ENCODE data around the gene MTMR2. TPM values are rescaled to one million over a fixed set of nuclear protein-coding genes. Genes with fewer than 3 reads are reported as not detected.
"Not testable (repeated sequence)": the region's sequence is repeated elsewhere in the genome, so short reads cannot be mapped to it uniquely, and the experiment has no call there.

The MTMR2 gene
- total and polyA plus RNA-seq, 2 donors (not counting 1 experiment from before 2014, with no cell fraction given) = 4.8 to 15.4 TPM

DNA sequence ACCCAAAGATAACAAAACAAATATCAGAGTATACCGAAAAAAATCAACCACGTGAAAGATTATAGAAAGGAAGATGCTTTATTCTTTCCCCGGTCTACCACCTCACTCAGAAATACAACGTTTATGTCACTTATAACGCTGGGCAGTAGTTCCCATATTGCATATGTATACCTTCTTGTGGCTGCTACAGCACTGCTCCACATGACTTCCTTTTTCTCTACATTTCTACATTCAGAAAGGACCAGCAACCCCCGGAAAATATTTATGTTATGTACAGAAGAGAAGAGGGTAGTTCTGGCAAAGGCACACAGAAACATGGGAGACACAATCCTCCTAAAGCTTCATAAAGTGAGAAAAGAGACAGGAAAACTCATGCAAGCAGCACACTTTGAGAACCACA, 56.8 kb downstream of the MTMR2 start:
- 31% methylated on average over 2 of the region's 6 CpGs for WGBS (ENCODE audit: insufficient coverage)
- DNase-seq (no peak), ATAC-seq (ENCODE audit: low read depth) (no peak)
- Mint-ChIP-seq H3K4me1 (no peaks in the 10 kb centered on the region), H3K9me3 (ENCODE audit: insufficient read depth) (no peaks in the 10 kb centered on the region), H3K4me3 (no peak overlapping the region), H3K27ac (no peak overlapping the region), H3K27me3 (no peaks in the 10 kb centered on the region)
- Histone ChIP-seq H3K4me2 (replicated peaks; ENCODE audit: low read depth, low read length, poor library complexity, severe bottlenecking) (no peak overlapping the region), H2AFZ (ENCODE audit: insufficient read depth, low read depth, low read length, poor library complexity, severe bottlenecking) (no peak overlapping the region), H3K4me1 (ENCODE audit: control insufficient read depth in 2 of 2, insufficient read depth in 2 of 2, low read length in 2 of 2) (no peaks in the 10 kb centered on the region), H3K36me3 (replicated peaks in 1 of 2; ENCODE audit: control extremely low read depth in 1 of 2, control insufficient read depth in 1 of 2, extremely low read depth in 1 of 2, insufficient read depth in 2 of 2, low read length in 1 of 2) (no peaks in the 10 kb centered on the region), H3K9ac (ENCODE audit: low read length) (no peak overlapping the region), H3K27me3 (replicated peaks in 1 of 4; ENCODE audit: control extremely low read depth in 1 of 4, control insufficient read depth in 3 of 4, insufficient read depth in 4 of 4, low read length in 3 of 4) (no peaks in the 10 kb centered on the region), H3K79me2 (ENCODE audit: control insufficient read depth, insufficient read depth, low read length) (no peaks in the 10 kb centered on the region), H4K20me1 (ENCODE audit: control insufficient read depth, insufficient read depth, low read length, poor library complexity, severe bottlenecking) (no peaks in the 10 kb centered on the region), H3K9me3 (ENCODE audit: control extremely low read depth in 1 of 3, control insufficient read depth in 2 of 3, insufficient read depth in 1 of 3, low read length in 2 of 3) (no peaks in the 10 kb centered on the region), H3K4me3 (ENCODE audit: control extremely low read depth in 1 of 5, extremely low read depth in 1 of 5, insufficient read depth in 1 of 5, low read depth in 2 of 5, low read length in 4 of 5) (no peak overlapping the region), H3K27ac (ENCODE audit: low read length in 2 of 2) (no peak overlapping the region)
- ChIA-PET POLR2A (no interaction called here), CTCF (no interaction called here)
- intact Hi-C loops (cut with micrococcal nuclease) = no loop called here
- no peak for TF ChIP-seq EZH2 (IDR thresholded peaks at IDR 0.05; ENCODE audit: borderline replicate concordance, insufficient read depth, low read depth, low read length, poor library complexity, severe bottlenecking)
- TF ChIP-seq, protein P1, sequence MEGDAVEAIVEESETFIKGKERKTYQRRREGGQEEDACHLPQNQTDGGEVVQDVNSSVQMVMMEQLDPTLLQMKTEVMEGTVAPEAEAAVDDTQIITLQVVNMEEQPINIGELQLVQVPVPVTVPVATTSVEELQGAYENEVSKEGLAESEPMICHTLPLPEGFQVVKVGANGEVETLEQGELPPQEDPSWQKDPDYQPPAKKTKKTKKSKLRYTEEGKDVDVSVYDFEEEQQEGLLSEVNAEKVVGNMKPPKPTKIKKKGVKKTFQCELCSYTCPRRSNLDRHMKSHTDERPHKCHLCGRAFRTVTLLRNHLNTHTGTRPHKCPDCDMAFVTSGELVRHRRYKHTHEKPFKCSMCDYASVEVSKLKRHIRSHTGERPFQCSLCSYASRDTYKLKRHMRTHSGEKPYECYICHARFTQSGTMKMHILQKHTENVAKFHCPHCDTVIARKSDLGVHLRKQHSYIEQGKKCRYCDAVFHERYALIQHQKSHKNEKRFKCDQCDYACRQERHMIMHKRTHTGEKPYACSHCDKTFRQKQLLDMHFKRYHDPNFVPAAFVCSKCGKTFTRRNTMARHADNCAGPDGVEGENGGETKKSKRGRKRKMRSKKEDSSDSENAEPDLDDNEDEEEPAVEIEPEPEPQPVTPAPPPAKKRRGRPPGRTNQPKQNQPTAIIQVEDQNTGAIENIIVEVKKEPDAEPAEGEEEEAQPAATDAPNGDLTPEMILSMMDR (IDR thresholded peaks at IDR 0.05) = no peak

DNA sequence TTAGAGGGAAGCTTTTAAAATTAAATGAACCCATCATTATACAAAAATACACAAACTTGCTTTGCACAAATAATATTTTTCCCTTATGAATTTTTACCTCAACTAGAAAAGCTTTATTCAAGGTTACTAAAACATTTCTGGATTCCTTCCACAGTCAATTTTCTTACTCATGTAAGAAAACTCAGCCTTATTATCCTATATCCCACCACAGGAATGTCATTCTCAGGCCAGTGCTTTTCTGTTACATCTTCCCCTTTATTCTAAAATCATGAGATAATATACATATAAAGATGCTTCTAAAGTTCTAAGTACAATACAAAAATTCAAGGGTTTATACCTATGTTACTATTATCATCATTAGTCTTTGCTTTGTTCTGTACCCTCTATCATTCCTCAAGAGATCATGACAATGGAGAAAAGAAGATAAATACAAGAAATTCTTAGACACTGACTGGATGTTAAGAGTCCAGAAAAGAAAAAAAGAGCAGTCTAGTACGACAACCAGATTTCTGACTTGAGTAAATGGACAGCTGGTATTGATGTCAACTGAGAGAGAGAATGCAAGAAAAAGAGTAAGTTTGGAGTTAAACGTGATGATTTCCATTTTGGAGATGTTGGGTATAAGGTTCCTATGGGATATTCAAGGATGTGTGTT, 60.3 kb downstream of the MTMR2 start:
- Histone ChIP-seq H3K9ac (ENCODE audit: low read length) (no peak overlapping the region), H4K20me1 (ENCODE audit: control insufficient read depth, insufficient read depth, low read length, poor library complexity, severe bottlenecking) (no peaks in the 10 kb centered on the region), H3K79me2 (ENCODE audit: control insufficient read depth, insufficient read depth, low read length) (no peaks in the 10 kb centered on the region), H3K4me2 (replicated peaks; ENCODE audit: low read depth, low read length, poor library complexity, severe bottlenecking) (no peak overlapping the region), H2AFZ (ENCODE audit: insufficient read depth, low read depth, low read length, poor library complexity, severe bottlenecking) (no peak overlapping the region), H3K9me3 (ENCODE audit: control extremely low read depth in 1 of 3, control insufficient read depth in 2 of 3, insufficient read depth in 1 of 3, low read length in 2 of 3) (no peaks in the 10 kb centered on the region), H3K27ac (ENCODE audit: low read length in 2 of 2) (no peak overlapping the region), H3K27me3 (replicated peaks in 1 of 4; ENCODE audit: control extremely low read depth in 1 of 4, control insufficient read depth in 3 of 4, insufficient read depth in 4 of 4, low read length in 3 of 4) (no peaks in the 10 kb centered on the region), H3K4me3 (ENCODE audit: control extremely low read depth in 1 of 5, extremely low read depth in 1 of 5, insufficient read depth in 1 of 5, low read depth in 2 of 5, low read length in 4 of 5) (no peak overlapping the region), H3K4me1 (ENCODE audit: control insufficient read depth in 2 of 2, insufficient read depth in 2 of 2, low read length in 2 of 2) (no peaks in the 10 kb centered on the region), H3K36me3 (replicated peaks in 1 of 2; ENCODE audit: control extremely low read depth in 1 of 2, control insufficient read depth in 1 of 2, extremely low read depth in 1 of 2, insufficient read depth in 2 of 2, low read length in 1 of 2) (peaks cover 0 to 6% of the 10 kb centered on the region in 2 experiments)
- H3K4me3 Mint-ChIP-seq = no peak overlapping the region
- 94% methylated on average over 2 of the region's 2 CpGs for WGBS (ENCODE audit: insufficient coverage)
- ChIA-PET CTCF (no interaction called here), POLR2A (no interaction called here)
- TF ChIP-seq EZH2 (IDR thresholded peaks at IDR 0.05; ENCODE audit: borderline replicate concordance, insufficient read depth, low read depth, low read length, poor library complexity, severe bottlenecking) = no peak
- TF ChIP-seq, protein P1 (IDR thresholded peaks at IDR 0.05) = no peak
- no peaks in the 10 kb centered on the region for H3K27me3 Mint-ChIP-seq
- intact Hi-C loops (cut with micrococcal nuclease) = no loop called here
- no peak overlapping the region for H3K27ac Mint-ChIP-seq
- H3K4me1 Mint-ChIP-seq = no peaks in the 10 kb centered on the region
- DNase-seq (no peak), ATAC-seq (ENCODE audit: low read depth) (no peak)
- no peaks in the 10 kb centered on the region for H3K9me3 Mint-ChIP-seq (ENCODE audit: insufficient read depth)

DNA sequence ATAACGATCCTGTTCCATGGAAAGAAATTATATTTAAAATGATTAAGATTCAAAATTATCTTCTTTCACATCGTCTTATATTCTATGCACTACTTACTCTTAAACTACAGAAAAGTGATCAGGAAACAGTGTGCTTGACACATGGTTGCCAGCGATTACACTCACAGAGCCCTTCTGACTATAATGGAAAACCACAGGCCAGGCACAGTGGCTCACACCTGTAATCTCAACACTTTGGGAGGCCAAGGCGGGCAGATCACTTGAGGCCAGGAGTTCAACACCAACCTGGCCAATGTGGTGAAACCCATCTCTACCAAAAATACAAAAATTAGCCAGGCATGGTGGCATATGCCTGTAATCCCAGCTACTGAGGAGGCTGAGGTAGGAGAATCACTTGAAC, 63.9 kb downstream of the MTMR2 start:
- H3K79me2 ChIP-seq (ENCODE audit: control insufficient read depth, insufficient read depth, low read length); DNase-seq; H3K27ac ChIP-seq (ENCODE audit: low read length in 2 of 2); H2AFZ ChIP-seq (ENCODE audit: insufficient read depth, low read depth, low read length, poor library complexity, severe bottlenecking); CTCF ChIA-PET; H3K4me1 Mint-ChIP-seq; H3K27me3 ChIP-seq (replicated peaks in 1 of 4; ENCODE audit: control extremely low read depth in 1 of 4, control insufficient read depth in 3 of 4, insufficient read depth in 4 of 4, low read length in 3 of 4); intact Hi-C loops (cut with micrococcal nuclease); H3K4me1 ChIP-seq (ENCODE audit: control insufficient read depth in 2 of 2, insufficient read depth in 2 of 2, low read length in 2 of 2); H3K27ac Mint-ChIP-seq; POLR2A ChIA-PET; H3K27me3 Mint-ChIP-seq; H3K4me3 ChIP-seq (ENCODE audit: control extremely low read depth in 1 of 5, extremely low read depth in 1 of 5, insufficient read depth in 1 of 5, low read depth in 2 of 5, low read length in 4 of 5); H4K20me1 ChIP-seq (ENCODE audit: control insufficient read depth, insufficient read depth, low read length, poor library complexity, severe bottlenecking); H3K4me3 Mint-ChIP-seq; ATAC-seq (ENCODE audit: low read depth); H3K9me3 Mint-ChIP-seq (ENCODE audit: insufficient read depth); H3K9ac ChIP-seq (ENCODE audit: low read length); H3K9me3 ChIP-seq (ENCODE audit: control extremely low read depth in 1 of 3, control insufficient read depth in 2 of 3, insufficient read depth in 1 of 3, low read length in 2 of 3); H3K4me2 ChIP-seq (replicated peaks; ENCODE audit: low read depth, low read length, poor library complexity, severe bottlenecking): not testable (repeated sequence)
- peaks cover 0 to 12% of the 10 kb centered on the region in 2 experiments for H3K36me3 ChIP-seq (replicated peaks in 1 of 2; ENCODE audit: control extremely low read depth in 1 of 2, control insufficient read depth in 1 of 2, extremely low read depth in 1 of 2, insufficient read depth in 2 of 2, low read length in 1 of 2)
- WGBS (ENCODE audit: insufficient coverage) = 100% methylated on average over 2 of the region's 4 CpGs

Measured in B cell (primary cell).